ENCODE data around the gene AEBP1.
"Not testable (repeated sequence)": the region's sequence is repeated elsewhere in the genome, so short reads cannot be mapped to it uniquely, and the experiment has no call there.

Gene AEBP1

GRCh38 chr7:44120395-44120794 is 16.2 kb downstream of the AEBP1 start:
- no peak overlapping the region for H3K4me3 ChIP-seq (ENCODE audit: low read depth, low read length)
- TF ChIP-seq MYC (IDR thresholded peaks at IDR 0.05; ENCODE audit: low read depth, low read length) (no peak), POLR2A (IDR thresholded peaks at IDR 0.05; ENCODE audit: extremely low read depth, insufficient read length) (no peak), MAX (IDR thresholded peaks at IDR 0.05; ENCODE audit: low read depth, low read length) (no peak)
- DNase-seq (ENCODE audit: low read depth) = no peak

DNA sequence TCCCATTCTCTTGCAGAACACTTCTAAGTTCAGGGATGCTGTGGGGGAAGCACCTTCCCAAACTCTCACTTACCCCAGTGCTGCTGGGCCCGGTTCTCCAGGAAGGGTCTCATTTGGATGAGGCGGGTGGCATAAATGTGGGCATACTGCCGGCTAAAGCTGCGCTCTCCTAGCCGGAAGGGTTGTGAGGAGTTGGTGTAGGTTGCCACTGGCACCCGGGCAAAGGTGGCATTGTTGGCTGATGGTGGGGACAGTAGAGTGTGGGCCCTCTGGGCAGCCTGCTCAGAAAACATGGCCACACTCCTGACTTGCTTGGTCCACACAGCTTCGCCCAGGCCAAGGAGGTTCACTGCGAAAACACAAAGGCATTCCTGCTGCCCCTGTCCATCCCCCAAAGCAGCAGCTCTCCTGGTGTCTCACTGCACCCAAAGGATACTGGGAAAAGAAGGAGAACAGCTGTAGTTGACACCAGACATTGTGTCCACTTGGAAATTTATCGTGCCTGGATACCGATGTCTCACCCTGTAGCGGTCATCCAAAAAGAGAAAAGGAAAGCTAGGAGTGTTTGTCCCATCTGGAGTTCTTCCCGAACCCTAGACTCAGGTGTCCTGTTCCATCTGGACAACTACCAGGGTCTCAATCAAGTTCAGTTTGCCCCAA is 17.7 kb downstream of the AEBP1 start:
- peak overlapping the region; percentile 98 for H3K4me3 ChIP-seq (ENCODE audit: low read depth, low read length)
- TF ChIP-seq, protein P1, sequence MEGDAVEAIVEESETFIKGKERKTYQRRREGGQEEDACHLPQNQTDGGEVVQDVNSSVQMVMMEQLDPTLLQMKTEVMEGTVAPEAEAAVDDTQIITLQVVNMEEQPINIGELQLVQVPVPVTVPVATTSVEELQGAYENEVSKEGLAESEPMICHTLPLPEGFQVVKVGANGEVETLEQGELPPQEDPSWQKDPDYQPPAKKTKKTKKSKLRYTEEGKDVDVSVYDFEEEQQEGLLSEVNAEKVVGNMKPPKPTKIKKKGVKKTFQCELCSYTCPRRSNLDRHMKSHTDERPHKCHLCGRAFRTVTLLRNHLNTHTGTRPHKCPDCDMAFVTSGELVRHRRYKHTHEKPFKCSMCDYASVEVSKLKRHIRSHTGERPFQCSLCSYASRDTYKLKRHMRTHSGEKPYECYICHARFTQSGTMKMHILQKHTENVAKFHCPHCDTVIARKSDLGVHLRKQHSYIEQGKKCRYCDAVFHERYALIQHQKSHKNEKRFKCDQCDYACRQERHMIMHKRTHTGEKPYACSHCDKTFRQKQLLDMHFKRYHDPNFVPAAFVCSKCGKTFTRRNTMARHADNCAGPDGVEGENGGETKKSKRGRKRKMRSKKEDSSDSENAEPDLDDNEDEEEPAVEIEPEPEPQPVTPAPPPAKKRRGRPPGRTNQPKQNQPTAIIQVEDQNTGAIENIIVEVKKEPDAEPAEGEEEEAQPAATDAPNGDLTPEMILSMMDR (IDR thresholded peaks at IDR 0.05; ENCODE audit: low read depth, low read length) = no peak
- TF ChIP-seq POLR2A (IDR thresholded peaks at IDR 0.05; ENCODE audit: extremely low read depth, insufficient read length) = no peak
- no peak for TF ChIP-seq MYC (IDR thresholded peaks at IDR 0.05; ENCODE audit: low read depth, low read length)
- TF ChIP-seq MAX (IDR thresholded peaks at IDR 0.05; ENCODE audit: low read depth, low read length) = no peak

DNA sequence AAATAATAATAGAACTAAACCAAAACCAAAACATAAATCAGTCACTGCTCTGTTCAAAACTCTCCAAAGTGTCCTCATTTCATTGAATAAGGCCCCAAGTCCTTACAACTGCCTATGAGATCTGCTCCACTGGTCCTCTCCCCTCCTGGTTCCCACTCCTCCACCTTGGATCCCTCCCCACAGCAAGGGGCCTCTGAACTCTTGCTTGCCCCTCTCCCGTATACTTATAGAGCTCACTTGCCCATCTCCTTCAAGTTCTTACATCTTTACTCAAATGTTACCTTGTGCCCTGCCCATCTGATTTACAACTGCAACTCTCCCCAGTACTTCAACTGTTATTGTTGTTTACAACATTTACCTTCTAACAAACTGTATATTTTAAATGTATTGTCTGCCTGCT is 18.4 kb downstream of the AEBP1 start:
- H3K4me3 ChIP-seq (ENCODE audit: low read depth, low read length) = peak overlapping the region; percentile 98
- TF ChIP-seq MYC (IDR thresholded peaks at IDR 0.05; ENCODE audit: low read depth, low read length) (no peak), POLR2A (IDR thresholded peaks at IDR 0.05; ENCODE audit: extremely low read depth, insufficient read length) (no peak), MAX (IDR thresholded peaks at IDR 0.05; ENCODE audit: low read depth, low read length) (no peak)
- TF ChIP-seq, protein P1 (IDR thresholded peaks at IDR 0.05; ENCODE audit: low read depth, low read length) = no peak
- DNase-seq (ENCODE audit: low read depth) = no peak

More for the DNA sequence above, 17.7 kb downstream of the AEBP1 start:
- DNase-seq (ENCODE audit: low read depth) = no peak

- DNase-seq (ENCODE audit: low read depth) = peak; percentile 99
- TF ChIP-seq POLR2A (IDR thresholded peaks at IDR 0.05; ENCODE audit: extremely low read depth, insufficient read length) (peak; percentile 89), MYC (IDR thresholded peaks at IDR 0.05; ENCODE audit: low read depth, low read length) (peak; percentile 99), MAX (IDR thresholded peaks at IDR 0.05; ENCODE audit: low read depth, low read length) (peak; percentile 96)
- TF ChIP-seq, protein P1 (IDR thresholded peaks at IDR 0.05; ENCODE audit: low read depth, low read length) = no peak
- H3K4me3 ChIP-seq (ENCODE audit: low read depth, low read length) = peak within 1 kb of the TSS; percentile 98
Observed at GRCh38 chr7:44123190-44124003, 19.3 kb downstream of the AEBP1 start, which contains the start of gene POLD2. Gene POLD2, minus strand, starts transcription at chr7:44123548. Its CDS starts 1,495 bp downstream, at chr7:44122053.

GRCh38 chr7:44124822-44125202 is 20.7 kb downstream of the AEBP1 start:
- TF ChIP-seq MAX (IDR thresholded peaks at IDR 0.05; ENCODE audit: low read depth, low read length) = no peak
- TF ChIP-seq MYC (IDR thresholded peaks at IDR 0.05; ENCODE audit: low read depth, low read length) = no peak
- no peak for DNase-seq (ENCODE audit: low read depth)
- H3K4me3 ChIP-seq (ENCODE audit: low read depth, low read length) = no peak overlapping the region

DNA sequence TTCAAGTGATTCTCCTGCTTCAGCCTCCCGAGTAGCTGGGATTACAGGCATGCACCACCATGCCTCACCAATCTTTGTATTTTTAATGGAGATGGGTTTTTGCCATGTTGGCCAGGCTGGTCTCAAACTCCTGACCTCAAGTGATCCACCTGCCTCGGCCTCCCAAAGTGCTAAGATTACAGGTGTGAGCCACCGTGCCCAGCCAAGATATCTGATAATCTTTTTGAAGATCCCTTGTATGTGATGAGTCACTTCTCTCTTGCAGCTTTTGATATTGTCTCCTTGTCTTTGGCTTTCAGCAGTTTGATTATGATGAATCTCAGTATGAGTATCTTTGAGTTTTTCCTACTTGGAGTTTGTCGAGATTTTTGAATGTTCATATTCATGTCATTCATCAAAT is 22.4 kb downstream of the AEBP1 start:
- not testable (repeated sequence) for DNase-seq (ENCODE audit: low read depth); H3K4me3 ChIP-seq (ENCODE audit: low read depth, low read length)

DNA sequence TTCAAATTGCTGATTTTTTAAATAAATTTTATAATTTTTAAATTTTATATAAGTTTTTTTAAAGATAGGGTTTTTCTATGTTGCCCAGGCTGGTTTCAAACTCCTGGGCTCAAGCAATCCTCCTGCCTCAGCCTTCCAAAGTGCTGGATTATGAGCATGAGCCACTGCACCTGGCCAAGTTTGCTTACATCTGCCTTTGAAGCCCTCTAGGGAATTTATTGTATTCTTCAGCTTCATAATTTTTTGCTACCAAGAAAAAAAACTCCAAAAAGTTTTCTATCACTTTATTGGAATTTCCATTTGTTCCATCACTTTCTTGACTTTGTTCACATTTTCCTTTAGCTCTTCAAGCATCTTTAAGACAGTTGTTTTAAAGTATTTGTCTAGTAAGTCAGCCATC is 23.0 kb downstream of the AEBP1 start:
- no peak for DNase-seq (ENCODE audit: low read depth)
- TF ChIP-seq, protein P1 (IDR thresholded peaks at IDR 0.05; ENCODE audit: low read depth, low read length) = no peak
- TF ChIP-seq MAX (IDR thresholded peaks at IDR 0.05; ENCODE audit: low read depth, low read length) = no peak
- TF ChIP-seq MYC (IDR thresholded peaks at IDR 0.05; ENCODE audit: low read depth, low read length) = no peak
- no peak for TF ChIP-seq POLR2A (IDR thresholded peaks at IDR 0.05; ENCODE audit: extremely low read depth, insufficient read length)
- H3K4me3 ChIP-seq (ENCODE audit: low read depth, low read length) = no peak overlapping the region
